Measurements from ENCODE around the gene PITX1.
A peak's percentile ranks its signal among the peaks of the same experiment; 100 is the strongest.

The PITX1 gene

GRCh38 chr5:135031813-135032694 lies 2.0 kb downstream of the PITX1 start:
- Histone ChIP-seq H3K9me3 (ENCODE audit: control insufficient read depth, insufficient read depth, low read length) (no peaks in the 10 kb centered on the region), H3K36me3 (ENCODE audit: control insufficient read depth, insufficient read depth, low read length) (no peaks in the 10 kb centered on the region), H3K4me1 (ENCODE audit: control insufficient read depth, insufficient read depth, low read length) (no peaks in the 10 kb centered on the region), H3K27me3 (ENCODE audit: control insufficient read depth, insufficient read depth, low read length) (peaks cover 96% of the 10 kb centered on the region), H3K4me3 (ENCODE audit: low read depth, low read length) (peak overlapping the region; percentile 53), H3K9ac (ENCODE audit: low read depth, low read length) (no peak overlapping the region)

DNA sequence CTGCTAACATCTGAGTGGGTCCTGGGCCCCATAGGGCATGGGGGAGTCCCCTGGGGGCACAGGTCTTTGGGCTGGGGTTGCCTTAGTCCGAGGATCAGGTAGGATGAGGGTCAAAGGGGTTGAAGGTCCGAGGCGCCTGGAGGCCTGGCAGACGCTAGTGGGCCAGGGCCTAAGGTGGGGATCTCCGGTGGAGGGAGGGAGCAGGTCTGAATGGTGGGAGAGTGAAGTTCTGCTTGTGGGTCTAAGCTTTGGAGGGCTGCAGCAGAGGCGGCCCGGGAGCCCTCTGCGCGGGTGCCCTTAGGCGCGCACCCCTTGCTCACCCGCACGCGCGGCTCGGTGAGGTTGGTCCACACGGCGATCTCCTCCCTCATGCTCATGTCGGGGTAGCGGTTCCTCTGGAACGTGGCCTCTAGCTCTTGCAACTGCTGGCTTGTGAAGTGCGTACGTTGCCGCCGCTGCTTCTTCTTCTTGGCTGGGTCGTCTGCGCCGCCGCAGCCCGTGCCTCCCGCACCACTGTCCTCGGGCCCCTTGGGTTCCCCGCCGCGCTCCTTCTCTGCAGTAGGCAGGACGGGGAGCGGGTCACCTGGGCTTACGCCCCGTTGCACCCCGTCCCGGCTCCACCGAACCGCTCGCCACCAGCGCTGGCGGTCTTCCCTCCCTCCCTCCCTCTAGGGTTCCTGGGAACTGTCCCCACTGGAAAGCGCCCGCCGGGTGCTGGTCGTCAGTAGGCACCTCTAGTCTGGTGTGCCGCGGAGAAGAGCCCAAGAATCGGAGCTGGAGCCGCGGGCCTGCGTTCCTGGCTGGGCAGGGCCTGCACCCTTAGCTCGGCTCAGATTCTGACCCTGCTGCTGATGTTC lies 2.8 kb downstream of the PITX1 start:
- H3K9ac ChIP-seq (ENCODE audit: low read depth, low read length), result no peak overlapping the region
- H3K27me3 ChIP-seq (ENCODE audit: control insufficient read depth, insufficient read depth, low read length), result peaks cover 96% of the 10 kb centered on the region
- H3K4me3 ChIP-seq (ENCODE audit: low read depth, low read length), result peak overlapping the region; percentile 53
- H3K36me3 ChIP-seq (ENCODE audit: control insufficient read depth, insufficient read depth, low read length), result no peaks in the 10 kb centered on the region
- H3K9me3 ChIP-seq (ENCODE audit: control insufficient read depth, insufficient read depth, low read length), result no peaks in the 10 kb centered on the region
- no peaks in the 10 kb centered on the region for H3K4me1 ChIP-seq (ENCODE audit: control insufficient read depth, insufficient read depth, low read length)

DNA sequence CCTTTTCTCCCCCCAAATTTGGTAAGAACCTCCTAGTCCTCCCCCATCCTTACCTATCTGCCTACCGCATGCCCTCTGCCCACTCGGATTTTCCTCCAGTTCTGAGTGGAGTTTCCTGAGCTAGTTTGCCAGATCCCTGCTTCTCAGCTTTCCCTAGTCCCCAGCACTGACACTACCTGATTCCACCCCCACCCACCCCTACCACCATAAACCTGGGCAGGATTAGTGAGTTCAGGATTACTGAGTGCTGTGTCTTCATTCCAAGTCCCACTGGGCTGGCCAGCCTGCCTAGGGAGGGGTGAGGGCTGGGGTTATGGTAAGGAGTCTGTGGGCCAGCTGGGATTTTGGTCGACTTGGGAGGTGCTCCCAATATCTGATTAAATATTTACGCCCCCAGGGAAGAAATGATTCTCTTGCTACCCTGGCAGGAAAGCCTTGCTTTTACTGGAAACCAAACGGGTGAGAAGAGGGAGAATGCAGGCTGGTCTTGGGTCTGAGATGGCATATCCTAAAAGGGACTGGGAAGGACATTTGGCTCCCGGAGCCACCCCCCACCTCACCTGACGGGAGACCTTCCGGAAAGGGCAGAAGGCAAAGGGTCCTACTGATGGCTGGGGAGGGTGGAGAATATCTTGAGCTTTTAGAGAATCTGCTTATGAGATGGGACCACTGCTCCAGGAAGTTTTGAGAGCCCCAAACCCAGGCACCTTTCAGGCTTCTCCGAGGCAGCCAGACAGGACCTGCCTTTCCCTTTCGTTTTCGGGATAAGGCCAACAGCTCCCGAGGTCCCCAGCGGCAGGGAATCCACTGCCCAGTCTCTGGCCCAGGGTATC lies 3.7 kb downstream of the PITX1 start:
- peak overlapping the region; percentile 53 for H3K4me3 ChIP-seq (ENCODE audit: low read depth, low read length)
- H3K27me3 ChIP-seq (ENCODE audit: control insufficient read depth, insufficient read depth, low read length), result peaks cover 96% of the 10 kb centered on the region
- H3K9ac ChIP-seq (ENCODE audit: low read depth, low read length), result no peak overlapping the region
- H3K36me3 ChIP-seq (ENCODE audit: control insufficient read depth, insufficient read depth, low read length), result no peaks in the 10 kb centered on the region
- no peaks in the 10 kb centered on the region for H3K9me3 ChIP-seq (ENCODE audit: control insufficient read depth, insufficient read depth, low read length)
- no peaks in the 10 kb centered on the region for H3K4me1 ChIP-seq (ENCODE audit: control insufficient read depth, insufficient read depth, low read length)

DNA sequence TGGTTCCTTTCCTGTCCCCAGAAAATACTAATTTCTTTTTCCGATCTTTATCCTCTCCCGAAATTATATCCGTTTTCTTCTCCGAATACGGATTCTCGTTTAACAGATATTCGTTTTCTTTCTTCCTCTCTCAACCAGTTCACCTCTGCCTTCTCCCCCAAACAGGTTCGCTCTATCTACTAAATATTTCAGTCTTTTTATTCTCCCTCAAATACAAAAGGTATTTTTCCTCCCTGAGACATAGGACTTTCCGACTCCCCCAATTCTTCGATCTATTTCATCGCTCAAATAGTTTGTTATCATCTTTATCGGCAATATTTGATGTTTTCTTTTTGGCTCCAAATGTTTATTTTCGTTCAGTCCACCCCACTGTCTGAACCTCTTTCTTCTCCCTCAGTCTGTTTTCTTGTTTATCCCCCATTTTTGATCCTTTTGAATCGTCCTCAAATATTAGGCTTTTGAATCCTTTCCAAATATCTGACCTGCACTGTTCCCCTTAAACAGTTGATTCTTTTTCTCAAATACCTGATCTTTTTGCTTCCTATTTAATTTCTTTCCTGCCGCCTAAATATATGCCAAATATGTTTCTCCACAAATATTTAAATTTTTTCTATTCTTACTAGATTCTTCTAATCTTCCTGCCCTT lies 4.4 kb downstream of the PITX1 start:
- H3K4me1 ChIP-seq (ENCODE audit: control insufficient read depth, insufficient read depth, low read length), result no peaks in the 10 kb centered on the region
- peak overlapping the region; percentile 53 for H3K4me3 ChIP-seq (ENCODE audit: low read depth, low read length)
- peaks cover 96% of the 10 kb centered on the region for H3K27me3 ChIP-seq (ENCODE audit: control insufficient read depth, insufficient read depth, low read length)

DNA sequence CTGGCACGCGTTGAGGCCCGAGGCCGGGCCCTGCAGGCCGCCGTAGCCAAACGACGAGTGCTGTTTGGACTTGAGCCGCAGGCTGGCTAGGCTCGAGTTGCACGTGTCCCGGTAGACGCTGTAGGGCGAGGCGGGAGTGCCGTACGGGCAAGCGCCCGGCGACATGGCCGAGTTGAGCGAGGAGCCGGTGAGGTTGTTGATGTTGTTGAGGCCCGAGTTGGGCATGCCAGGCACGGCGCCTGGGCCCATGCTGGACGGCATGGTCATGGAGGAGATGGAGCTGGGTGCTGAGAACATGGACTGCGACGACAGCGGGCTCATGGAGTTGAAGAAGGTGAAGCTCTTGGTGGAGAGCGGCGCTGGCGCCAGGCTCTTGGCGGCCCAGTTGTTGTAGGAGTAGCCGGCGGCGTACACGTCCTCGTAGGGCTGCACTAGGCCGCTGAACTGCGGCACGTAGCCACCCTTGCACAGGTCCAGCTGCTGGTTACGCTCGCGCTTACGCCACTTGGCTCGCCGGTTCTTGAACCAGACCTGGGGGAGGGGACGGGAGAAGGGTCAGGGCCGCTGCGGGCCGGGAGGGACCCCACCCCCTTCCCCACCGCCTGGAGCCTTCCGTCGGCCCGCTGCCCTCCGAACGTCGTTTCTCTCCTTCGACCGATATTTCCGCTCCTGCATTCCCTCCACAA lies 5.1 kb downstream of the PITX1 start:
- Histone ChIP-seq H3K9me3 (ENCODE audit: control insufficient read depth, insufficient read depth, low read length) (no peaks in the 10 kb centered on the region), H3K9ac (ENCODE audit: low read depth, low read length) (no peak overlapping the region), H3K4me1 (ENCODE audit: control insufficient read depth, insufficient read depth, low read length) (no peaks in the 10 kb centered on the region), H3K36me3 (ENCODE audit: control insufficient read depth, insufficient read depth, low read length) (no peaks in the 10 kb centered on the region), H3K4me3 (ENCODE audit: low read depth, low read length) (peak overlapping the region; percentile 45), H3K27me3 (ENCODE audit: control insufficient read depth, insufficient read depth, low read length) (peaks cover 94% of the 10 kb centered on the region)

More for the DNA sequence above, 4.4 kb downstream of the PITX1 start:
- Histone ChIP-seq H3K9me3 (ENCODE audit: control insufficient read depth, insufficient read depth, low read length) (no peaks in the 10 kb centered on the region), H3K9ac (ENCODE audit: low read depth, low read length) (no peak overlapping the region), H3K36me3 (ENCODE audit: control insufficient read depth, insufficient read depth, low read length) (no peaks in the 10 kb centered on the region)

- Histone ChIP-seq H3K9me3 (ENCODE audit: control insufficient read depth, insufficient read depth, low read length) (no peaks in the 10 kb centered on the region), H3K4me1 (ENCODE audit: control insufficient read depth, insufficient read depth, low read length) (no peaks in the 10 kb centered on the region), H3K36me3 (ENCODE audit: control insufficient read depth, insufficient read depth, low read length) (no peaks in the 10 kb centered on the region), H3K4me3 (ENCODE audit: low read depth, low read length) (peak overlapping the region; percentile 22), H3K27me3 (ENCODE audit: control insufficient read depth, insufficient read depth, low read length) (peaks cover 88% of the 10 kb centered on the region), H3K9ac (ENCODE audit: low read depth, low read length) (no peak overlapping the region)
These were observed 6.1 kb downstream of the PITX1 start for GRCh38 chr5:135027697-135028615.

- no peaks in the 10 kb centered on the region for H3K36me3 ChIP-seq (ENCODE audit: control insufficient read depth, insufficient read depth, low read length)
- H3K4me3 ChIP-seq (ENCODE audit: low read depth, low read length), result peak overlapping the region; percentile 22
- H3K9ac ChIP-seq (ENCODE audit: low read depth, low read length), result no peak overlapping the region
- H3K9me3 ChIP-seq (ENCODE audit: control insufficient read depth, insufficient read depth, low read length), result no peaks in the 10 kb centered on the region
- H3K27me3 ChIP-seq (ENCODE audit: control insufficient read depth, insufficient read depth, low read length), result peaks cover 81% of the 10 kb centered on the region
- H3K4me1 ChIP-seq (ENCODE audit: control insufficient read depth, insufficient read depth, low read length), result no peaks in the 10 kb centered on the region
These were observed 6.7 kb downstream of the PITX1 start for GRCh38 chr5:135027266-135027696.

GRCh38 chr5:135026645-135027265 lies 7.3 kb downstream of the PITX1 start:
- peak overlapping the region; percentile 22 for H3K4me3 ChIP-seq (ENCODE audit: low read depth, low read length)
- H3K9me3 ChIP-seq (ENCODE audit: control insufficient read depth, insufficient read depth, low read length), result no peaks in the 10 kb centered on the region
- H3K27me3 ChIP-seq (ENCODE audit: control insufficient read depth, insufficient read depth, low read length), result peaks cover 76% of the 10 kb centered on the region
- H3K4me1 ChIP-seq (ENCODE audit: control insufficient read depth, insufficient read depth, low read length), result no peaks in the 10 kb centered on the region
- H3K9ac ChIP-seq (ENCODE audit: low read depth, low read length), result no peak overlapping the region
- no peaks in the 10 kb centered on the region for H3K36me3 ChIP-seq (ENCODE audit: control insufficient read depth, insufficient read depth, low read length)

DNA sequence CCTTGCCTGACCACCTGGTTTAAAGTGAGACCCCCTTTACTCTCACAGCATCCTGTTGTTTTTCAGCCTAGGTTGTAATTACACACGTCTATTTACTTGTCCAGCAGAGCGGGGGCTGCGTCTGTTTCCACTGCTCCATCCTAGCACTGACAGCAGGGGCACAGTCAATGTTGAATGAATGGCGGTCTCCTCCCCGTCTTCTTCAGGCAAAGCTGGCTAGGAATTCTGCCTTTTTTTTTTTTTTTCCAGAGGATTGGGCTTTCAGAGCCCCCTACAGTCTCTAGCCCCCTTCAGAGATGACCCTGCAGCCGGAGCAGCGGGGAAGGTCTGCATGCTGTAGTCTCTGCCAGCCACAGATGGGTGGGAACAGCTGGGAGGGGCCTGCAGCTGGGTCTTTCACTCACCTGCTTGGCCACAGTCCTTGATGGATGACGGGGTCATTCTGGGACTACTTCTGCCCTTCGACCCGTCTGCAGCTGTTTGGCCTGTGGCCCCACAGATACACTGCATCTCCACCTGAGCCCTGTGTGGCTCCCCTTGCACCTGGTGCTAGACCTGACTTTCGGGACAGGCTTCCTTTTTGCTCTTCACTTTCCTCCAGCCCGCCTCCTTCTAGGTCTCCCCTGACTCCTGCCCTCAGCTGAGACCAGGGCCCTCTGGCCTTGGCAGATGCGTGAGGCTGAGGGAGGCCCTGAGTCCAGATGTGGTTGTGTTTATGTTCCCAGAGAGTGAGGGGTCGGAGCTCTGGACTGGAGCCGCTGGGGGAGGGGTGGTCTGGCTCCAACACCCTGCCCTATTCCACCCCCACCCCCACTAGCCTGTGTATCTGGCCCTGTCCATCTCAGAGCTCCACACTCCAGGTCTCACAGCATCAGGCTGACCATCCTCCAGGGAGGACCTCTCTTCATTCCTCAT lies 8.0 kb downstream of the PITX1 start:
- no peaks in the 10 kb centered on the region for H3K4me1 ChIP-seq (ENCODE audit: control insufficient read depth, insufficient read depth, low read length)
- H3K27me3 ChIP-seq (ENCODE audit: control insufficient read depth, insufficient read depth, low read length), result peaks cover 71% of the 10 kb centered on the region
- H3K9ac ChIP-seq (ENCODE audit: low read depth, low read length), result no peak overlapping the region
- H3K9me3 ChIP-seq (ENCODE audit: control insufficient read depth, insufficient read depth, low read length), result no peaks in the 10 kb centered on the region
- no peak overlapping the region for H3K4me3 ChIP-seq (ENCODE audit: low read depth, low read length)
- H3K36me3 ChIP-seq (ENCODE audit: control insufficient read depth, insufficient read depth, low read length), result no peaks in the 10 kb centered on the region

Data from iPS-15b (cell line).